PC-9 (cell line): ENCODE measurements around the gene NEUROD6. TPM values are rescaled to one million over a fixed set of nuclear protein-coding genes. Genes with fewer than 3 reads are reported as not detected.

Experiments used
- Bru-seq: library from RNA; stranded (reverse); fragments of 400-500 nt; gene quantifications from one replicate; lab custom pipeline; 2021; lab: Mats Ljungman, UMichigan
- BruChase-seq, 2 experiments: library from RNA; stranded (reverse); fragments of 400-500 nt; gene quantifications; one replicate each; lab custom pipeline; 2021; lab: Mats Ljungman, UMichigan
- BruUV-seq: library from RNA; stranded (reverse); fragments of 400-500 nt; replicated peaks from 2 replicates; lab custom pipeline; 2021; lab: Mats Ljungman, UMichigan
- CTCF ChIA-PET: fragments of 300-600 bp; sonication (Branson Sonifier 250); formaldehyde crosslinking; loops from one replicate; lab custom pipeline; 2022; ENCODE audit warnings: antibody characterized with exemption; lab: Charles Lee
- POLR2A ChIA-PET: fragments of 300-600 bp; sonication (Branson Sonifier 250); formaldehyde crosslinking; loops from one replicate; lab custom pipeline; 2022; ENCODE audit warnings: antibody characterized with exemption; ENCODE audit not compliant: unreplicated experiment; lab: Charles Lee
- DNase-seq, 2 experiments: peaks; one replicate each; pipeline versions ENCODE4 v3.0.0 to v3.0.0-alpha.2; 2015 to 2022; ENCODE audit warnings: mixed read lengths in 1 of 2
- H2AFZ ChIP-seq: fragments of 200-600 bp; sonication (generic); 2 replicates; pipeline ENCODE4 v1.8.1; 2017; ENCODE audit warnings: antibody characterized with exemption
- H3F3A ChIP-seq: fragments of 200-600 bp; sonication (generic); 2 replicates; pipeline ENCODE4 v1.8.1; 2017; ENCODE audit warnings: antibody characterized with exemption, mild to moderate bottlenecking, low read depth; ENCODE audit not compliant: insufficient read depth
- H3K27ac ChIP-seq: fragments of 200-600 bp; sonication (generic); 2 replicates; pipeline ENCODE4 v1.6.1; 2016; ENCODE audit warnings: mixed run types
- H3K27me3 ChIP-seq: fragments of 200-600 bp; sonication (generic); 2 replicates; pipeline ENCODE4 v1.6.1; 2016; ENCODE audit warnings: low read depth, mixed run types; ENCODE audit not compliant: insufficient read depth
- H3K36me3 ChIP-seq: fragments of 200-600 bp; sonication (generic); 2 replicates; pipeline ENCODE4 v1.6.1; 2016; ENCODE audit warnings: low read depth, mixed run types
- H3K4me1 ChIP-seq: fragments of 200-600 bp; sonication (generic); replicated peaks from 2 replicates; pipeline ENCODE4 v1.6.1; 2016; ENCODE audit warnings: mixed run types; ENCODE audit not compliant: insufficient read depth
- H3K4me2 ChIP-seq: fragments of 200-600 bp; sonication (generic); 2 replicates; pipeline ENCODE4 v1.6.1; 2017; ENCODE audit warnings: mixed run types
- H3K4me3 ChIP-seq: fragments of 200-600 bp; sonication (generic); 2 replicates; pipeline ENCODE4 v1.6.1; 2016; ENCODE audit warnings: mixed run types
- H3K79me2 ChIP-seq: fragments of 200-600 bp; sonication (generic); 2 replicates; pipeline ENCODE4 v1.6.1; 2017; ENCODE audit warnings: low read depth, mixed run types
- H3K9me2 ChIP-seq: fragments of 200-600 bp; sonication (generic); 2 replicates; pipeline ENCODE4 v1.8.1; 2017; ENCODE audit warnings: mild to moderate bottlenecking; ENCODE audit not compliant: insufficient read depth
- H3K9me3 ChIP-seq: fragments of 200-600 bp; sonication (generic); 2 replicates; pipeline ENCODE4 v1.8.1; 2016; ENCODE audit warnings: low read depth; ENCODE audit not compliant: insufficient read depth
- H4K20me1 ChIP-seq: fragments of 200-600 bp; sonication (generic); 2 replicates; pipeline ENCODE4 v1.8.1; 2017; ENCODE audit not compliant: insufficient read depth
- EZH2 ChIP-seq: fragments of 200-600 bp; sonication (generic); IDR thresholded peaks from 2 replicates; pipeline ENCODE4 v1.8.0; 2017; ENCODE audit warnings: antibody characterized with exemption, low read depth
- intact Hi-C: fragments of 100-400 bp; cut with micrococcal nuclease; formaldehyde crosslinking; loops from one replicate; pipeline ENCODE4 v1.10.0; 2022; ENCODE audit not compliant: unreplicated experiment
- long read RNA-seq: library from polyadenylated mRNA; stranded (forward); transcript quantifications from one replicate; pipeline ENCODE4 v2.0.0, GENCODE V29; 2022
- total RNA-seq: library from RNA; stranded (reverse); gene quantifications from 2 replicates; pipeline ENCODE4 v1.2.3, GENCODE V29; 2021
- TF ChIP-seq, protein P1 (sequence below): fragments of 200-600 bp; sonication (generic); conservative IDR thresholded peaks from 2 replicates; pipeline ENCODE4 v1.6.1; 2017; ENCODE audit warnings: mixed run types, antibody characterized with exemption, mild to moderate bottlenecking, moderate library complexity

NEUROD6 gene
- total RNA-seq = not detected in 2 replicates
- Bru-seq, nascent RNA = not detected
- BruChase-seq, experiment 1, labeled RNA remaining after a 2-hour chase = not detected
- not detected for BruChase-seq, experiment 2, labeled RNA remaining after a 6-hour chase
- long read RNA-seq = 0 reads

DNA sequence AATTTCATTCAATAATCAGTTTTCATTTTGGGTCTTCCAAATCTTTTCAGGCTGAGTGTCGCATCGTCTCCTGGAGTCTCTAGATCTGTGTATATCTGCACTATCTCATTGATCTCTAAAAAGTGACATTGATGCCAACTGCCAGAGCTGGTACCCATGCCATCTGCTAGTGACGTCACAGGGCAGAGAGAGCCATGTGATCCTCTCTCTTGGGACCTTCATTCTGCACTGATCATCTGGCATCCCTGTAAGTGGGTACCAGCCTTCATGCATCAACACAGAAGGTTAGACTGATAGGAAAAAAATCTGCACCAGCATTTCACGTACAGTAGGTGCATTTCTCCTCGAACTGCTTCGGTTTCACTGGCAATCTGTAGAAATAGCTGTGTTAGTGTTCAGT is at the start of gene NEUROD6:
Gene NEUROD6, minus strand, starts transcription at position 124 of the 400 bp plus-strand sequence. CDS start 1,458 bp downstream, outside the sequence.
- TF ChIP-seq, protein P1, sequence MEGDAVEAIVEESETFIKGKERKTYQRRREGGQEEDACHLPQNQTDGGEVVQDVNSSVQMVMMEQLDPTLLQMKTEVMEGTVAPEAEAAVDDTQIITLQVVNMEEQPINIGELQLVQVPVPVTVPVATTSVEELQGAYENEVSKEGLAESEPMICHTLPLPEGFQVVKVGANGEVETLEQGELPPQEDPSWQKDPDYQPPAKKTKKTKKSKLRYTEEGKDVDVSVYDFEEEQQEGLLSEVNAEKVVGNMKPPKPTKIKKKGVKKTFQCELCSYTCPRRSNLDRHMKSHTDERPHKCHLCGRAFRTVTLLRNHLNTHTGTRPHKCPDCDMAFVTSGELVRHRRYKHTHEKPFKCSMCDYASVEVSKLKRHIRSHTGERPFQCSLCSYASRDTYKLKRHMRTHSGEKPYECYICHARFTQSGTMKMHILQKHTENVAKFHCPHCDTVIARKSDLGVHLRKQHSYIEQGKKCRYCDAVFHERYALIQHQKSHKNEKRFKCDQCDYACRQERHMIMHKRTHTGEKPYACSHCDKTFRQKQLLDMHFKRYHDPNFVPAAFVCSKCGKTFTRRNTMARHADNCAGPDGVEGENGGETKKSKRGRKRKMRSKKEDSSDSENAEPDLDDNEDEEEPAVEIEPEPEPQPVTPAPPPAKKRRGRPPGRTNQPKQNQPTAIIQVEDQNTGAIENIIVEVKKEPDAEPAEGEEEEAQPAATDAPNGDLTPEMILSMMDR = no peak
- no peak for TF ChIP-seq EZH2
- H4K20me1 ChIP-seq = no peaks in the 10 kb centered on the region
- no peak for DNase-seq
- no peaks in the 10 kb centered on the region for H3K4me1 ChIP-seq
- no peaks in the 10 kb centered on the region for H3K9me2 ChIP-seq
- intact Hi-C loops = no loop called here
- H3K9me3 ChIP-seq = no peaks in the 10 kb centered on the region
- no peaks in the 10 kb centered on the region for H3F3A ChIP-seq
- no peak within 1 kb of the TSS for H3K27ac ChIP-seq
- ChIA-PET CTCF (interaction anchor here (0.6 kb wide), 1 partner anchor 79 kb away, joined by 3 read pairs; no protein-coding TSS in a partner anchor), POLR2A (no interaction called here)
- H3K36me3 ChIP-seq = no peaks in the 10 kb centered on the region
- H3K79me2 ChIP-seq = no peaks in the 10 kb centered on the region
- H3K4me2 ChIP-seq = no peak within 1 kb of the TSS
- peaks cover 35% of the 10 kb centered on the region for H3K27me3 ChIP-seq
- no peak within 1 kb of the TSS for H3K4me3 ChIP-seq
- no peak within 1 kb of the TSS for H2AFZ ChIP-seq
- BruUV-seq = no TSS peak

DNA sequence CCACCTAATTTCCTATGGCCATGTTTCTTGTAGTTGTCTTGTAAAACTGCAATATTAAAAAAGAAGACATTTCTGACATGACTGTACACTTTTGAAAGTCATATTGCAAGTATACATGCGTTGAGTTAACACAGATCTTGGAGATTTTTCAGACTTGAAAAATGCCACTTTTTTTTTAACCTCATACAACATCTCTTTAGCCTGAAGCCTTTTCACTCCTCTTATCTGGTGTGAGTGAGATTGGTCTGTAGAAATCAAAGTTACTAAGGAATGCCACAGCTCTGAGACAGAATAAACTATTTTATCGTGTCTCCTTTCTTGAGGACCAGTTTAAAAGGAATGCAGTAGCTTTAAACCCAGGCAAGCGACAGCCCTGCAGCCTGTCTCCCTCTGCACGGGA is 43.9 kb upstream of the NEUROD6 start:
- no peak overlapping the region for H3K4me2 ChIP-seq
- no peaks in the 10 kb centered on the region for H4K20me1 ChIP-seq
- intact Hi-C loops = no loop called here
- no peak overlapping the region for H2AFZ ChIP-seq
- H3K27me3 ChIP-seq = peaks cover 16% of the 10 kb centered on the region; the same call in 1 of the 2 replicates
- H3K4me3 ChIP-seq = no peak overlapping the region
- H3K27ac ChIP-seq = no peak overlapping the region
- no TSS peak for BruUV-seq
- no peaks in the 10 kb centered on the region for H3K79me2 ChIP-seq
- H3F3A ChIP-seq = no peaks in the 10 kb centered on the region
- H3K4me1 ChIP-seq = no peaks in the 10 kb centered on the region
- DNase-seq = no peak
- ChIA-PET POLR2A (no interaction called here), CTCF (no interaction called here)
- H3K36me3 ChIP-seq = no peaks in the 10 kb centered on the region
- no peaks in the 10 kb centered on the region; the same call in 1 of the 2 replicates for H3K9me3 ChIP-seq
- no peak for TF ChIP-seq EZH2
- TF ChIP-seq, protein P1 = no peak
- no peaks in the 10 kb centered on the region for H3K9me2 ChIP-seq

DNA sequence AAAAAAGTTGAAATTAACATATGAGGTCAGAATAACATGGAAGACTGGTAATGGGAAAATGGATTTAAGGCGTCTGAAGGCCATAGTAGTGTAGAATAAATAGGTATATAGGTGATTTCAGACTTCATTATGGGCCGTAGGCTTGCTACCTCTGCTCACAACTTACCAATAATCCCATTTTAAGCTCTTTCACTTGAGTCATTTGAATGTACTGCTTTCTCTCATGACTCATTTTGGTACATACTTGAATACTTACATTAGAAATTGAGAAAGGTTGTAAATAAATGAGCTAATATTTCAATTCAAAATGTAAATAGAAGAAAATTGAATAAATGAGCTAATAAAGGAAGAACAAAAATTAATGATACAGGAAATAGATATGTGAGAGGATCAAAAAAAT is 42.2 kb upstream of the NEUROD6 start:
- intact Hi-C loops = no loop called here

More for the DNA sequence above, 42.2 kb upstream of the NEUROD6 start:
- no peaks in the 10 kb centered on the region for H3K36me3 ChIP-seq
- H3K27me3 ChIP-seq = peaks cover 18% of the 10 kb centered on the region; the same call in 1 of the 2 replicates
- no peak for DNase-seq
- no peaks in the 10 kb centered on the region; the same call in 1 of the 2 replicates for H3K9me3 ChIP-seq
- no TSS peak for BruUV-seq
- H3F3A ChIP-seq = no peaks in the 10 kb centered on the region
- TF ChIP-seq, protein P1 = no peak
- TF ChIP-seq EZH2 = no peak
- H3K79me2 ChIP-seq = no peaks in the 10 kb centered on the region
- H3K9me2 ChIP-seq = no peaks in the 10 kb centered on the region
- H3K4me3 ChIP-seq = no peak overlapping the region
- no peak overlapping the region for H3K27ac ChIP-seq
- CTCF ChIA-PET = no interaction called here
- H4K20me1 ChIP-seq = no peaks in the 10 kb centered on the region
- H3K4me1 ChIP-seq = no peaks in the 10 kb centered on the region
- H2AFZ ChIP-seq = no peak overlapping the region
- POLR2A ChIA-PET = no interaction called here
- H3K4me2 ChIP-seq = no peak overlapping the region
